BLaER1 treated with 17β-estradiol and CSF1 and Interleukin-3, amounts not matched to agents 10 nM and 100 nM (cell line): ENCODE data around the gene SAMMSON.

Experiments
- H3K27ac ChIP-seq, 11 experiments: shearing (Covaris generic); formaldehyde crosslinking; 2 replicates each; pipeline ENCODE4 v1.8.1; 2022
- H3K27me3 ChIP-seq, 11 experiments: shearing (Covaris generic); formaldehyde crosslinking; 2 replicates each; pipeline ENCODE4 v1.8.1; 2022
- H3K36me3 ChIP-seq, 11 experiments: shearing (Covaris generic); formaldehyde crosslinking; 2 replicates each; pipeline ENCODE4 v1.8.1; 2022
- H3K4me1 ChIP-seq, 10 experiments: shearing (Covaris generic); formaldehyde crosslinking; 2 replicates each; pipeline ENCODE4 v1.8.1; 2022
- H3K4me2 ChIP-seq, 11 experiments: shearing (Covaris generic); formaldehyde crosslinking; 2 replicates each; pipeline ENCODE4 v1.8.1; 2022
- H3K4me3 ChIP-seq, 10 experiments: shearing (Covaris generic); formaldehyde crosslinking; 2 replicates each; pipeline ENCODE4 v1.8.1; 2022
- H3K9ac ChIP-seq, 11 experiments: shearing (Covaris generic); formaldehyde crosslinking; 2 replicates each; pipeline ENCODE4 v1.8.1; 2022
- H3K9me3 ChIP-seq, 11 experiments: shearing (Covaris generic); formaldehyde crosslinking; replicated peaks in 1 of 11; 2 replicates each; pipeline ENCODE4 v1.8.1; 2022
- H4K20me1 ChIP-seq, 11 experiments: shearing (Covaris generic); formaldehyde crosslinking; 2 replicates each; pipeline ENCODE4 v1.8.1; 2022
- Cebpa-rat ChIP-seq, 11 experiments: shearing (Covaris generic); IDR thresholded peaks; 2 replicates each; pipeline ENCODE4 v1.8.1; 2022

The SAMMSON gene

GRCh38 chr3:70000028-70000410, 486 bp downstream of the SAMMSON start:
- H3K4me2 ChIP-seq, result no peak overlapping the region
- peaks cover 6 to 42% (median 16%) of the 10 kb centered on the region in 10 experiments; a peak in 17 of 20 replicates for H3K4me1 ChIP-seq
- H4K20me1 ChIP-seq, result no peaks in the 10 kb centered on the region
- TF ChIP-seq Cebpa-rat (IDR thresholded peaks at IDR 0.05), result no peak
- H3K9ac ChIP-seq, result no peak overlapping the region
- H3K36me3 ChIP-seq, result no peaks in the 10 kb centered on the region
- H3K27ac ChIP-seq, result peak overlapping the region in 2 of 11 experiments; percentile 4 to 5; a peak in 2 of 22 replicates
- no peak overlapping the region for H3K4me3 ChIP-seq
- no peaks in the 10 kb centered on the region for H3K27me3 ChIP-seq
- peaks cover 0 to 18% (median 6%) of the 10 kb centered on the region in 11 experiments; a peak in 9 of 22 replicates for H3K9me3 ChIP-seq

GRCh38 chr3:70000563-70001081, 1.1 kb downstream of the SAMMSON start:
- Histone ChIP-seq H3K9ac (no peak overlapping the region), H3K27ac (no peak overlapping the region), H3K4me2 (no peak overlapping the region)

GRCh38 chr3:70003119-70003518, 3.6 kb downstream of the SAMMSON start:
- H3K4me3 ChIP-seq, result no peak overlapping the region
- no peaks in the 10 kb centered on the region for H3K36me3 ChIP-seq
- TF ChIP-seq Cebpa-rat (IDR thresholded peaks at IDR 0.05), result no peak
- H3K27ac ChIP-seq, result no peak overlapping the region
- peaks cover 4 to 28% (median 10%) of the 10 kb centered on the region in 11 experiments; a peak in 14 of 22 replicates for H3K9me3 ChIP-seq
- peaks cover 13 to 41% (median 20%) of the 10 kb centered on the region in 10 experiments for H3K4me1 ChIP-seq
- no peak overlapping the region for H3K9ac ChIP-seq
- no peak overlapping the region for H3K4me2 ChIP-seq
- H3K27me3 ChIP-seq, result no peaks in the 10 kb centered on the region
- no peaks in the 10 kb centered on the region for H4K20me1 ChIP-seq

More at GRCh38 chr3:70000563-70001081, 1.1 kb downstream of the SAMMSON start:
- H3K27me3 ChIP-seq, result no peaks in the 10 kb centered on the region
- H3K4me3 ChIP-seq, result no peak overlapping the region
- H3K36me3 ChIP-seq, result no peaks in the 10 kb centered on the region
- peaks cover 0 to 18% (median 6%) of the 10 kb centered on the region in 11 experiments; a peak in 10 of 22 replicates for H3K9me3 ChIP-seq
- H4K20me1 ChIP-seq, result no peaks in the 10 kb centered on the region
- H3K4me1 ChIP-seq, result peaks cover 4 to 42% (median 16%) of the 10 kb centered on the region in 10 experiments
- TF ChIP-seq Cebpa-rat (IDR thresholded peaks at IDR 0.05), result no peak

- Histone ChIP-seq H3K4me3 (peak overlapping the region in 1 of 10 experiments; percentile 8; a peak in 1 of 20 replicates), H3K9ac (peak overlapping the region in 9 of 11 experiments; percentile 41 to 69 (median 59); a peak in 15 of 22 replicates), H3K9me3 (peaks cover 0 to 19% (median 7%) of the 10 kb centered on the region in 11 experiments; a peak in 9 of 22 replicates), H3K36me3 (no peaks in the 10 kb centered on the region), H3K27me3 (no peaks in the 10 kb centered on the region), H3K4me2 (peak overlapping the region; percentile 41 to 86 (median 68); a peak in 21 of 22 replicates), H3K27ac (peak overlapping the region in 10 of 11 experiments; percentile 64 to 89 (median 88); a peak in 21 of 22 replicates), H4K20me1 (no peaks in the 10 kb centered on the region), H3K4me1 (peaks cover 19 to 35% (median 29%) of the 10 kb centered on the region in 10 experiments)
- TF ChIP-seq Cebpa-rat (IDR thresholded peaks at IDR 0.05), result peak in 7 of 11 experiments; percentile 26 to 93 (median 59); a peak in 8 of 22 replicates
Measured at GRCh38 chr3:70006089-70006488, 6.6 kb downstream of the SAMMSON start.

GRCh38 chr3:70010346-70010745, 10.8 kb downstream of the SAMMSON start:
- H3K4me1 ChIP-seq, result peaks cover 17 to 46% (median 28%) of the 10 kb centered on the region in 10 experiments
- H3K9me3 ChIP-seq, result peaks cover 0 to 16% (median 6%) of the 10 kb centered on the region in 11 experiments; a peak in 8 of 22 replicates
- TF ChIP-seq Cebpa-rat (IDR thresholded peaks at IDR 0.05), result no peak
- H3K36me3 ChIP-seq, result no peaks in the 10 kb centered on the region
- no peaks in the 10 kb centered on the region for H3K27me3 ChIP-seq
- H3K4me2 ChIP-seq, result peak overlapping the region; percentile 26 to 71 (median 55); a peak in 21 of 22 replicates
- H3K27ac ChIP-seq, result peak overlapping the region in 10 of 11 experiments; percentile 9 to 70 (median 42); a peak in 15 of 22 replicates
- no peaks in the 10 kb centered on the region for H4K20me1 ChIP-seq
- no peak overlapping the region for H3K9ac ChIP-seq
- no peak overlapping the region for H3K4me3 ChIP-seq

GRCh38 chr3:70011582-70011981, 12.0 kb downstream of the SAMMSON start:
- no peaks in the 10 kb centered on the region for H3K27me3 ChIP-seq
- TF ChIP-seq Cebpa-rat (IDR thresholded peaks at IDR 0.05), result no peak
- no peaks in the 10 kb centered on the region for H4K20me1 ChIP-seq
- no peak overlapping the region for H3K9ac ChIP-seq
- no peaks in the 10 kb centered on the region for H3K36me3 ChIP-seq
- H3K4me1 ChIP-seq, result peaks cover 7 to 35% (median 17%) of the 10 kb centered on the region in 10 experiments; a peak in 19 of 20 replicates
- H3K9me3 ChIP-seq, result peaks cover 0 to 16% (median 6%) of the 10 kb centered on the region in 11 experiments; a peak in 8 of 22 replicates
- H3K4me2 ChIP-seq, result no peak overlapping the region; a peak in 1 of 22 replicates
- H3K4me3 ChIP-seq, result no peak overlapping the region
- 0 out of 22 replicates have a peak overlapping the region, but pooled peaks of 1 of the 11 experiments have one; percentile 70 for H3K27ac ChIP-seq

GRCh38 chr3:70020906-70021660, 21.6 kb downstream of the SAMMSON start:
- no peaks in the 10 kb centered on the region for H4K20me1 ChIP-seq
- H3K4me3 ChIP-seq, result no peak overlapping the region
- TF ChIP-seq Cebpa-rat (IDR thresholded peaks at IDR 0.05), result no peak
- H3K4me2 ChIP-seq, result peak overlapping the region; percentile 43 to 68 (median 63)
- H3K9ac ChIP-seq, result peak overlapping the region in 4 of 11 experiments; percentile 21 to 37 (median 30); a peak in 6 of 22 replicates
- peak overlapping the region in 9 of 11 experiments; percentile 44 to 75 (median 64); a peak in 17 of 22 replicates for H3K27ac ChIP-seq
- peaks cover 3 to 29% (median 15%) of the 10 kb centered on the region in 11 experiments; a peak in 15 of 22 replicates for H3K9me3 ChIP-seq
- H3K36me3 ChIP-seq, result no peaks in the 10 kb centered on the region
- H3K27me3 ChIP-seq, result no peaks in the 10 kb centered on the region
- H3K4me1 ChIP-seq, result peaks cover 20 to 33% (median 24%) of the 10 kb centered on the region in 10 experiments

- Histone ChIP-seq H3K4me2 (peak overlapping the region in 4 of 11 experiments; percentile 8 to 32 (median 13); a peak in 2 of 22 replicates), H3K9me3 (peaks cover 0 to 13% (median 0%) of the 10 kb centered on the region in 11 experiments; a peak in 6 of 22 replicates), H3K4me3 (no peak overlapping the region), H4K20me1 (no peaks in the 10 kb centered on the region), H3K4me1 (peaks cover 0 to 7% (median 4%) of the 10 kb centered on the region in 10 experiments; a peak in 4 of 20 replicates), H3K27me3 (no peaks in the 10 kb centered on the region), H3K27ac (no peak overlapping the region), H3K9ac (no peak overlapping the region), H3K36me3 (no peaks in the 10 kb centered on the region)
- TF ChIP-seq Cebpa-rat (IDR thresholded peaks at IDR 0.05), result no peak
Measured at GRCh38 chr3:70028361-70028760, 28.8 kb downstream of the SAMMSON start.

GRCh38 chr3:70038693-70039092, 39.2 kb downstream of the SAMMSON start:
- Histone ChIP-seq H3K4me1 (peaks cover 0 to 11% (median 0%) of the 10 kb centered on the region in 10 experiments; a peak in 3 of 20 replicates), H3K4me2 (no peak overlapping the region), H3K9ac (no peak overlapping the region), H4K20me1 (no peaks in the 10 kb centered on the region), H3K27me3 (no peaks in the 10 kb centered on the region), H3K36me3 (no peaks in the 10 kb centered on the region), H3K9me3 (peaks cover 0 to 20% (median 13%) of the 10 kb centered on the region in 11 experiments; a peak in 15 of 22 replicates), H3K27ac (no peak overlapping the region), H3K4me3 (no peak overlapping the region)
- no peak for TF ChIP-seq Cebpa-rat (IDR thresholded peaks at IDR 0.05)
